ENCODE data around the gene SLC47A1.

Gene SLC47A1

GRCh38 chr17:19549746-19550623 is 16.3 kb downstream of the SLC47A1 start:
- no peak for TF ChIP-seq CTCF (IDR thresholded peaks at IDR 0.05; ENCODE audit: insufficient read depth, missing control alignments)
- DNase-seq (ENCODE audit: insufficient read length, low spot score): no peak
- no peak for FAIRE-seq

GRCh38 chr17:19551165-19551564 is 17.5 kb downstream of the SLC47A1 start:
- TF ChIP-seq CTCF (IDR thresholded peaks at IDR 0.05; ENCODE audit: insufficient read depth, missing control alignments): no peak
- DNase-seq (ENCODE audit: insufficient read length, low spot score) (no peak), FAIRE-seq (no peak)

GRCh38 chr17:19551591-19552148 is 18.0 kb downstream of the SLC47A1 start:
- DNase-seq (ENCODE audit: insufficient read length, low spot score): no peak
- no peak for FAIRE-seq
- no peak for TF ChIP-seq CTCF (IDR thresholded peaks at IDR 0.05; ENCODE audit: insufficient read depth, missing control alignments)

- no peak for TF ChIP-seq CTCF (IDR thresholded peaks at IDR 0.05; ENCODE audit: insufficient read depth, missing control alignments)
- no peak for DNase-seq (ENCODE audit: insufficient read length, low spot score)
- FAIRE-seq: no peak
Measured at GRCh38 chr17:19553036-19553435, 19.4 kb downstream of the SLC47A1 start.

GRCh38 chr17:19554393-19554792 is 20.7 kb downstream of the SLC47A1 start:
- no peak for DNase-seq (ENCODE audit: insufficient read length, low spot score)
- FAIRE-seq: no peak
- no peak for TF ChIP-seq CTCF (IDR thresholded peaks at IDR 0.05; ENCODE audit: insufficient read depth, missing control alignments)

GRCh38 chr17:19555746-19556145 is 22.1 kb downstream of the SLC47A1 start:
- no peak for FAIRE-seq
- no peak for DNase-seq (ENCODE audit: insufficient read length, low spot score)
- TF ChIP-seq CTCF (IDR thresholded peaks at IDR 0.05; ENCODE audit: insufficient read depth, missing control alignments): no peak

GRCh38 chr17:19558946-19559345 is 25.3 kb downstream of the SLC47A1 start:
- DNase-seq (ENCODE audit: insufficient read length, low spot score) (no peak), FAIRE-seq (no peak)
- no peak for TF ChIP-seq CTCF (IDR thresholded peaks at IDR 0.05; ENCODE audit: insufficient read depth, missing control alignments)

All from D721Med (cell line).